Parathyroid adenoma (tissue), 2 donors: Measurements from ENCODE around the gene PAX2.

Experiments
- H2AFZ ChIP-seq: fragments of 300-600 bp; sonication (generic); one replicate; pipeline ENCODE4 v1.7.0; 2017; ENCODE audit warnings: antibody characterized with exemption, mild to moderate bottlenecking
- H3K27ac ChIP-seq: fragments of 300-600 bp; sonication (generic); one replicate; pipeline ENCODE4 v1.7.0; 2017
- H3K27me3 ChIP-seq: fragments of 300-600 bp; sonication (generic); one replicate; pipeline ENCODE4 v1.7.0; 2017; ENCODE audit warnings: low read length; ENCODE audit not compliant: control insufficient read depth, insufficient read depth
- H3K36me3 ChIP-seq: fragments of 300-600 bp; sonication (generic); one replicate; pipeline ENCODE4 v1.7.0; 2017; ENCODE audit warnings: low read length; ENCODE audit not compliant: control insufficient read depth, insufficient read depth
- H3K4me1 ChIP-seq: fragments of 300-600 bp; sonication (generic); one replicate; pipeline ENCODE4 v1.7.0; 2017; ENCODE audit warnings: control low read depth
- H3K4me2 ChIP-seq: fragments of 300-600 bp; sonication (generic); one replicate; pipeline ENCODE4 v1.7.0; 2017; ENCODE audit warnings: low read length
- H3K4me3 ChIP-seq: fragments of 300-600 bp; sonication (generic); one replicate; pipeline ENCODE4 v1.7.0; 2017; ENCODE audit warnings: low read depth, low read length
- H3K79me2 ChIP-seq: fragments of 300-600 bp; sonication (generic); one replicate; pipeline ENCODE4 v1.7.0; 2017; ENCODE audit warnings: control low read depth
- H3K9ac ChIP-seq: fragments of 300-600 bp; sonication (generic); one replicate; pipeline ENCODE4 v1.7.0; 2017; ENCODE audit warnings: mild to moderate bottlenecking
- H3K9me3 ChIP-seq: fragments of 300-600 bp; sonication (generic); one replicate; pipeline ENCODE4 v1.7.0; 2017; ENCODE audit warnings: low read length; ENCODE audit not compliant: control insufficient read depth
- CTCF ChIP-seq: fragments of 300-600 bp; sonication (generic); IDR thresholded peaks from one replicate; pipeline ENCODE4 v1.7.0; 2017; ENCODE audit warnings: antibody characterized with exemption, mild to moderate bottlenecking
- donor health status: primary hyperparathyroidism.

The PAX2 gene

GRCh38 chr10:100760726-100761125 is 15.3 kb downstream of the PAX2 start:
- H3K36me3 ChIP-seq = no peaks in the 10 kb centered on the region
- no peak overlapping the region for H2AFZ ChIP-seq
- H3K79me2 ChIP-seq = no peaks in the 10 kb centered on the region
- H3K9me3 ChIP-seq = no peaks in the 10 kb centered on the region
- TF ChIP-seq CTCF = no peak
- no peak overlapping the region for H3K27ac ChIP-seq
- no peak overlapping the region for H3K9ac ChIP-seq
- no peak overlapping the region for H3K4me2 ChIP-seq
- no peak overlapping the region for H3K4me3 ChIP-seq
- H3K4me1 ChIP-seq = no peaks in the 10 kb centered on the region
- peaks cover 3% of the 10 kb centered on the region for H3K27me3 ChIP-seq

- H3K4me1 ChIP-seq = no peaks in the 10 kb centered on the region
- no peak overlapping the region for H3K4me3 ChIP-seq
- no peak for TF ChIP-seq CTCF
- no peak overlapping the region for H3K27ac ChIP-seq
- no peaks in the 10 kb centered on the region for H3K36me3 ChIP-seq
- no peak overlapping the region for H3K4me2 ChIP-seq
- H3K27me3 ChIP-seq = peaks cover 3% of the 10 kb centered on the region
- no peak overlapping the region for H3K9ac ChIP-seq
- no peaks in the 10 kb centered on the region for H3K9me3 ChIP-seq
- H2AFZ ChIP-seq = no peak overlapping the region
- H3K79me2 ChIP-seq = no peaks in the 10 kb centered on the region
These were observed 15.8 kb downstream of the PAX2 start for GRCh38 chr10:100761191-100761590.

- no peak overlapping the region for H3K27ac ChIP-seq
- no peak overlapping the region for H3K4me2 ChIP-seq
- no peak for TF ChIP-seq CTCF
- no peak overlapping the region for H3K4me3 ChIP-seq
- H3K36me3 ChIP-seq = no peaks in the 10 kb centered on the region
- H3K27me3 ChIP-seq = peaks cover 3% of the 10 kb centered on the region
- H3K4me1 ChIP-seq = no peaks in the 10 kb centered on the region
- H2AFZ ChIP-seq = no peak overlapping the region
- H3K9ac ChIP-seq = no peak overlapping the region
- no peaks in the 10 kb centered on the region for H3K79me2 ChIP-seq
- no peaks in the 10 kb centered on the region for H3K9me3 ChIP-seq
These were observed 17.8 kb downstream of the PAX2 start for GRCh38 chr10:100763043-100763747.

GRCh38 chr10:100766693-100767421 is 21.5 kb downstream of the PAX2 start:
- no peak for TF ChIP-seq CTCF
- no peaks in the 10 kb centered on the region for H3K36me3 ChIP-seq
- H3K27ac ChIP-seq = no peak overlapping the region
- no peaks in the 10 kb centered on the region for H3K4me1 ChIP-seq
- H3K4me3 ChIP-seq = no peak overlapping the region
- no peaks in the 10 kb centered on the region for H3K27me3 ChIP-seq
- no peaks in the 10 kb centered on the region for H3K9me3 ChIP-seq
- no peaks in the 10 kb centered on the region for H3K79me2 ChIP-seq
- no peak overlapping the region for H3K9ac ChIP-seq
- H2AFZ ChIP-seq = no peak overlapping the region
- no peak overlapping the region for H3K4me2 ChIP-seq
